ENCODE results near the gene TTC3. TPM values are rescaled to one million over a fixed set of nuclear protein-coding genes. Genes with fewer than 3 reads are reported as not detected.
A peak's percentile ranks its signal among the peaks of the same experiment; 100 is the strongest.
"Not testable (repeated sequence)": the region's sequence is repeated elsewhere in the genome, so short reads cannot be mapped to it uniquely, and the experiment has no call there.

TTC3 gene
- total RNA-seq, 2 donors from 2014 or later = 68.2 to 74.4 TPM

- DNase-seq = no peak
- intact Hi-C loops (cut with DNase I) = no loop called here
- no peak for ATAC-seq
These were observed 9.3 kb downstream of the TTC3 start for GRCh38 chr21:37082375-37082774.

DNA sequence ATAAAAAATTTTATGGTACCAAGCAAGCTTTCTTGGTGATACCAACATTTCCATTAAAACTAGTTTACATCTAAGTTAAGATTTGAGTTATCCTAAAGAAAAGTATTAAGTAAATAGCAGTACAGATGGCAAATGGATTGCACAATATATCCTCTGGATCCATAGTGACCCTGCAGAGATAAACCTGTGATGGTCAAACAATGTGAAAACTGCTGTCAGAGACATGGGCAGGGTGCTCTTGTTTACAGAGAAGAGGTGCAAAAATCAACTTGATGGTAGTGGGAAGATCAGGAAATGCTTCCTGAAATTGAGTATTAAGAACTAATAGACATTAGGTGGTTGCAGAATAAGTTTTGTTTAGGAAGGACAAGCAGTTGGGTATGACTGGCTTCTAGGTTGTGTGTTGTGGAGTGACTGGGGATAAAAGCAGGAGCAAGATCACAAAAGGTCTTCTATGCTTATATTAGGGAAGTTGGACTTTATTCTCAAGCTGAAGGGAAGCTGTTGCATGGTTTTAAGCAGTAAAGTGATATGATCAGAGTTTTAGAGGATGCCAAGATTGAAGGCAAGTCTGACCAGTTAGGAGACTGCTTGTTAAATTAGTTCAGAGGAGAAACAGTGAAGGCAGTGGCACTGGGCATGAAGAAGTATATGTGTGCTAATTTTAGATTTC, 9.9 kb downstream of the TTC3 start:
- DNase-seq (no peak), ATAC-seq (no peak)
- intact Hi-C loops (cut with DNase I) = no loop called here

- intact Hi-C loops (cut with DNase I) = no loop called here
- ATAC-seq (no peak), DNase-seq (no peak)
These were observed 12.7 kb downstream of the TTC3 start for GRCh38 chr21:37085726-37086125.

GRCh38 chr21:37087188-37087587, 14.1 kb downstream of the TTC3 start:
- intact Hi-C loops (cut with DNase I) = no loop called here
- peak; percentile 25 to 27 for ATAC-seq
- DNase-seq = no peak

GRCh38 chr21:37088186-37088735, 15.2 kb downstream of the TTC3 start:
- no peak for ATAC-seq
- intact Hi-C loops (cut with DNase I) = no loop called here
- DNase-seq = no peak

DNA sequence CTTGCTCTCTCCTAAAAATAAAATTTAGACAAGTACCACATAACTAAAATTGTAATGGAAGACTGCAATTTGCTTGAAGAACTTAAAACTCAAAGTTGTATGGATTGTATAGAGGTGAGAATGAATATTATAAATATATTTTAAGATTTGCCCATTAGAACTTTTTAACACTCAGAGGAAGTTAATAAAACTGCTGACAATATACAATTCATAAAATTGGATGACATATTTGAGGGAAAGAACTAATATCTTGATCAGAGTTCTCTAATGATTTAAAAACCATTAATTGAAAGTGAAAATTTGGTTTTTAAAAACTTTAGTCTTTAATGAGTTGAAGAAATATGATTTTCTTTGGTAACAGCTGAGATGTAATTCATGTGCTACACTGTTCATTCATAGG, 20.9 kb downstream of the TTC3 start:
- DNase-seq (no peak), ATAC-seq (no peak)
- intact Hi-C loops (cut with DNase I) = no loop called here

GRCh38 chr21:37095821-37096220, 22.8 kb downstream of the TTC3 start:
- no peak for DNase-seq
- intact Hi-C loops (cut with DNase I) = no loop called here

GRCh38 chr21:37098751-37099150, 25.7 kb downstream of the TTC3 start:
- ATAC-seq (no peak), DNase-seq (no peak)
- intact Hi-C loops (cut with DNase I) = no loop called here

More at GRCh38 chr21:37095821-37096220, 22.8 kb downstream of the TTC3 start:
- ATAC-seq = no peak

GRCh38 chr21:37100316-37100715, 27.3 kb downstream of the TTC3 start:
- no peak for DNase-seq
- intact Hi-C loops (cut with DNase I) = no loop called here
- ATAC-seq = no peak

DNA sequence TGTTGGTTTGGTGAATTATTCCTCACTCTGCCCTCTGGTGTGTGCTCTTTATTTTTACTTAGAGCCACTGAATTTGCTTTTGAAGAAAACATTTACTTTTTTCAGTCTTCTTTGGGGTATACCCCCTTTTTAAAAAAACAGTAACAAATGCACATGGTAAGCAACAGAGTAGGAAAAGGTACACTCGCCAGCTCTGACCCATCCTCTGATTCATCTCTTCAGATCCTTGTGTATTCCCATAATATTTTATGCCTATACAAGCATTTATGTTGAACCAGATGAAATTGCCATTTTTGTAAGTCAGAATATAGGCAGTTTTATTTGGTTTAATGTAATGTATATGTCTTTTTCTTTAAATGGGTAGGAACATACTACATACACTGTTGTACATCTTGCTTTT, 28.3 kb downstream of the TTC3 start:
- intact Hi-C loops (cut with DNase I) = no loop called here
- no peak for DNase-seq
- no peak for ATAC-seq

DNA sequence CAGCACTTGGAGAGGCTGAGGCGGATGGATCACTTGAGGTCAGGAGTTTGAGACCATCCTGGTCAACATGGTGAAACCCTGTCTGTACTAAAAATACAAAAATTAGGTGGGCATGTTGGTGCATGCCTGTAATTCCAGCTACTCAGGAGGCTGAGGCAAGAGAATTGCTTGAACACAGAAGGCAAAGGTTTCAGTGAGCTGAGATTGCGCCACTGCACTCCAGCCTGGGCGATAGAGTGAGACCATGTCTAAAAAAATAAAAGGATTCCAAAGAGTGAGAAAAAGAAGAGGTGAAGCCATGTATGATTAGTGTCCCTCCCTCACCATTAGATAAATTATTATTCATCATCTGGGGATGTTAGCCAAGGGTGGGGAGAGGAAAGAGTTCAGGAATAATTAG, 29.7 kb downstream of the TTC3 start:
- DNase-seq; ATAC-seq; intact Hi-C loops (cut with DNase I): not testable (repeated sequence)

DNA sequence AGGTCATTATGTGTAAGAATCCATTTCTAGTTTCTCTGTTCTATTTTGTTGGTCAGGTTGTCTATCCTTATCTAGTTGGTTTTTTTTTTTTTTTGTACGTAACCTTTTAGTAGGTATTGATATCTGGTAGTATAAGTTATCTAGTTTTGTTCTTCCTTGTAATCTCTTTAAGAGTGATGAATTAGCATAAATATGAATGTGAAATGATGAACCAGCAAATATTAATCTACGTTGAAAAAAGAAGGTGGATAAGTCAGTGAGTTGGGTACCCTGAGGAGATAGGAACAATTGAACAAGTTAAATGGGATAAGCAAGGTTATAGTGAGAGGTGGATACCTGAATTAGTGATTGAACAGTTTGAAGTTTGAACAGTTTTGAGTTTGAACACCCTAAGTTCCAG, 33.9 kb downstream of the TTC3 start:
- DNase-seq = no peak
- intact Hi-C loops (cut with DNase I) = no loop called here
- ATAC-seq = no peak

GRCh38 chr21:37111029-37111428, 38.0 kb downstream of the TTC3 start:
- intact Hi-C loops (cut with DNase I); ATAC-seq; DNase-seq: not testable (repeated sequence)

DNA sequence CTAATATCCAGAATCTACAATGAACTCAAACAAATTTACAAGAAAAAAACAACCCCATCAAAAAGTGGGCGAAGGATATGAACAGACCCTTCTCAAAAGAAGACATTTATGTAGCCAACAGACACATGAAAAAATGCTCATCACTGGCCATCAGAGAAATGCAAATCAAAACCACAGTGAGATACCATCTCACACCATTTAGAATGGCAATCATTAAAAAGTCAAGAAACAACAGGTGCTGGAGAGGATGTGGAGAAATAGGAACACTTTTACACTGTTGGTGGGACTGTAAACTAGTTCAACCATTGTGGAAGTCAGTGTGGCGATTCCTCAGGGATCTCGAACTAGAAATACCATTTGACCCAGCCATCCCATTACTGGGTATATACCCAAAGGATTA, 41.2 kb downstream of the TTC3 start:
- ATAC-seq; intact Hi-C loops (cut with DNase I); DNase-seq: not testable (repeated sequence)

GRCh38 chr21:37116459-37116858, 43.4 kb downstream of the TTC3 start:
- DNase-seq; intact Hi-C loops (cut with DNase I); ATAC-seq: not testable (repeated sequence)

GRCh38 chr21:37117204-37117603, 44.1 kb downstream of the TTC3 start:
- DNase-seq (no peak), ATAC-seq (no peak)
- intact Hi-C loops (cut with DNase I) = no loop called here

DNA sequence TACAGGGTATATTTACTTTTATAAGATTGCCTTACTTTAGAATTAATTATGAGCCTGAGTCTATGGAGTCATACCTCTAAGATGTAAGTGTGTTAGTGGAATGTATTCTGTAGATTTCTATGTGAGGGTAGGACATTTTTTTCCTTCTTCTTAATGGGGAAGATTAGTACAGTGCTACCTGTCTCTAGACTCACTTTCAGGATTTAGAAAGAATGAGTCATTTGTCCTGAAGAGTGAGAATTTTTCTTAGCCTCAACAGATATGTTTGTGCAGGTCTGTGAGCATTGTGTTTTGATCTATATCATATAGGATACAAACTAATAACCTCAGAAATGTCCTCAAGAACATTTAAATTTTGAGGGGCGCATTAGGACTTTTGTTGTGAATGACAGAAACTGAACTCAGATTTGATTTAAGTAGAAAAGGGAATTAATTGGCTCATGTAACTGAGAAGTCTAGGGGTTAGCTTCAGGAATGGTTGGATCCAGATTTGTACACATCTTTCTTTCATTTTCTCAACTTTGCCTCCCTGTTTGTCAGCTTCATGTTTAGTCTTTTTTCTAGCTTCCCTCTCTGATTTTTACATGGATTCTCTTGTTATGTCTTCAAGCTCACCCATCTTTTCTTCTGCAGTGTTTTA, 45.3 kb downstream of the TTC3 start:
- ATAC-seq (no peak), DNase-seq (no peak)
- intact Hi-C loops (cut with DNase I) = no loop called here

- intact Hi-C loops (cut with DNase I) = no loop called here
- ATAC-seq (no peak), DNase-seq (no peak)
These were observed 46.6 kb downstream of the TTC3 start for GRCh38 chr21:37119421-37120218.

DNA sequence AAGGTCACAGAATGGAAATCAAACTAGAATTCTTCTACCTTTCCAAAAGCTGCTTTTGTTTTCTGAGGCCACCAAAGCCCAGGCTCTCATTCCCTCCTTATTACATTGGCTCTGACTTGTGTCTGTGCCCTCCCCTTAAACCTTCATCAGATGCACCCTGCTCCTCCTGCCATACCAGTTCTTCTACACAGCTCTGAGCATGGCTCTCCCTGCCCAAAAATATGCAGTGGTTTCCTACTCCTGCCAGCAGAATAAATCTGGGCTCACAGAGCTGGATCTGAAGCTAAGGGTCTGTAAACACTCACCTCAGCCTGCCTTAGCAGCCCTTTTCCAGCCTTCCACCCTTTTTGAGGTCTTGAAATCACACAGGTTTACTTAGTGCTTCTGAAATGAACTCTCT, 55.0 kb downstream of the TTC3 start:
- intact Hi-C loops (cut with DNase I) = no loop called here
- DNase-seq (no peak), ATAC-seq (no peak)

DNA sequence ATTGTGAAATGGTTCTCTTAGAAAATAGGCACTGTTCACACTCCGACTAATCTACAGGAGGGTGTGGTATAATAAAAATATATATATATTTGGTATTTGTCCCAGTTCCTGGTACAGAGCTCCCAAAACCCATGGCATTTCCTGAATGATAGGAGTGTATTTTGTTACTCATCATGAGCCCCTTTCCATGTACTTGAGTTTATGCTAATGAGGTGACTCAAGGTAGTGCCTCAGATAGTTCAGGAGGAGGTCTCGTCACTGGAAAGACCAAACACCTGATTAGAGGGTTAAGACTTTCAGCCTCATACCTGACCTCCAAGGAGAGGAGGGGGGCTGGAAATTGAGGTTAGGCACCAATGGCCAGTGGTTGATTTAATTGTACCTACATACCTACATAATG, 57.9 kb downstream of the TTC3 start:
- ATAC-seq = no peak
- DNase-seq = no peak
- intact Hi-C loops (cut with DNase I) = no loop called here

Measured in left cardiac atrium (tissue), 4 donors.